HCT116 (cell line): ENCODE results near the gene SRI. TPM values are rescaled to one million over a fixed set of nuclear protein-coding genes. Genes with fewer than 3 reads are reported as not detected.

Experiments used
- ATAC-seq: fragments of 200-7000 bp; cut with Tn5 transposase; 2 replicates; pipeline ENCODE4 v1.9.1; 2020; ENCODE audit warnings: mild to moderate bottlenecking, moderate library complexity
- BruUV-seq: library from RNA; stranded (reverse); fragments of 400-500 nt; replicated peaks from 2 replicates; lab custom pipeline; 2021; lab: Mats Ljungman, UMichigan
- CTCF ChIA-PET: fragments of 300-600 bp; sonication (Branson Sonifier 250); formaldehyde crosslinking; loops from one replicate; lab custom pipeline; 2021; ENCODE audit warnings: antibody characterized with exemption; lab: Charles Lee
- POLR2A ChIA-PET: fragments of 300-600, 350-600 bp; sonication (Branson Sonifier 250); formaldehyde crosslinking; loops from one replicate; lab custom pipeline; 2021; ENCODE audit warnings: antibody characterized with exemption; lab: Charles Lee
- RAD21 ChIA-PET, 2 experiments: fragments of 300-600 bp; sonication (Branson Sonifier 250); formaldehyde crosslinking; loops; one replicate each; lab custom pipeline; 2023; ENCODE audit warnings: low total read pairs in 2 of 2; ENCODE audit not compliant: uncharacterized antibody in 2 of 2, unreplicated experiment in 2 of 2, low non-redundant PET in 1 of 2; lab: Charles Lee
- DNase-seq: peaks from one replicate; pipeline ENCODE4 v3.0.0-alpha.2; 2010; ENCODE audit warnings: low read depth, low spot score
- H2AFZ ChIP-seq: fragments of 200-600 bp; shearing (Covaris generic), sonication (generic); 2 replicates; pipeline ENCODE4 v1.6.1; 2017; ENCODE audit warnings: low read depth, mixed run types, mixed read lengths, antibody characterized with exemption, low read length; ENCODE audit not compliant: poor library complexity, severe bottlenecking
- H3K27ac ChIP-seq: 2 replicates; pipeline ENCODE4 v1.5.1; 2012; ENCODE audit warnings: low read depth, low read length
- H3K27me3 ChIP-seq: fragments of 200-600 bp; sonication (generic); 2 replicates; pipeline ENCODE4 v1.6.1; 2016; ENCODE audit warnings: mixed run types, low read length, mixed read lengths; ENCODE audit not compliant: insufficient read depth
- H3K36me3 ChIP-seq, 2 experiments: fragments of 200-500 bp in 1 of 2; fragments of 200-600 bp in 1 of 2; sonication (Bioruptor generic) in 1 of 2; sonication (generic) in 1 of 2; 2 replicates each; pipeline versions ENCODE4 v1.5.1 to v1.6.1; 2014 to 2016; ENCODE audit warnings: low read length in 2 of 2, inconsistent platforms in 1 of 2, mixed read lengths in 1 of 2, mixed run types in 1 of 2; ENCODE audit not compliant: insufficient read depth in 2 of 2, control insufficient read depth in 1 of 2
- H3K4me1 ChIP-seq, 2 experiments: fragments of 200-600 bp in 1 of 2; sonication (generic) in 1 of 2; 2 replicates each; pipeline versions ENCODE4 v1.5.1 to v1.6.1; 2012 to 2017; ENCODE audit warnings: low read length in 2 of 2, inconsistent platforms in 1 of 2, mild to moderate bottlenecking in 1 of 2, mixed read lengths in 1 of 2, mixed run types in 1 of 2, moderate library complexity in 1 of 2; ENCODE audit not compliant: insufficient read depth in 2 of 2, control insufficient read depth in 1 of 2
- H3K4me2 ChIP-seq: fragments of 200-600 bp; sonication (generic); 2 replicates; pipeline ENCODE4 v1.6.1; 2017; ENCODE audit warnings: mixed run types, low read length, mixed read lengths
- H3K4me3 ChIP-seq, 2 experiments: fragments of 200-600 bp in 1 of 2; sonication (generic) in 1 of 2; replicated peaks in 1 of 2; 2 replicates each; pipeline ENCODE4 v1.5.1; 2011 to 2016; ENCODE audit warnings: low read length in 2 of 2, control low read depth in 1 of 2, low read depth in 1 of 2, mild to moderate bottlenecking in 1 of 2, mixed read lengths in 1 of 2, mixed run types in 1 of 2
- H3K79me2 ChIP-seq: fragments of 200-600 bp; sonication (generic); 2 replicates; pipeline ENCODE4 v1.6.1; 2017; ENCODE audit warnings: mild to moderate bottlenecking, mixed run types, low read length, moderate library complexity, mixed read lengths; ENCODE audit not compliant: insufficient read depth
- H3K9ac ChIP-seq: fragments of 200-600 bp; sonication (generic); 2 replicates; pipeline ENCODE4 v1.6.1; 2016; ENCODE audit warnings: low read length, mixed read lengths
- H3K9me2 ChIP-seq: fragments of 200-600 bp; sonication (generic), shearing (Covaris generic); 2 replicates; pipeline ENCODE4 v1.6.1; 2017; ENCODE audit warnings: mixed run types, mild to moderate bottlenecking, moderate library complexity; ENCODE audit not compliant: insufficient read depth
- H3K9me3 ChIP-seq, 2 experiments: fragments of 200-500 bp in 1 of 2; fragments of 200-600 bp in 1 of 2; sonication (Bioruptor generic) in 1 of 2; sonication (generic) in 1 of 2; 2 replicates each; pipeline ENCODE4 v1.6.1; 2014 to 2017; ENCODE audit warnings: low read length in 2 of 2, mixed read lengths in 2 of 2, inconsistent platforms in 1 of 2, low read depth in 1 of 2, mild to moderate bottlenecking in 1 of 2, mixed run types in 1 of 2, moderate library complexity in 1 of 2; ENCODE audit not compliant: control insufficient read depth in 1 of 2, insufficient read depth in 1 of 2
- H4K20me1 ChIP-seq: fragments of 200-600 bp; sonication (generic), shearing (Covaris generic); 2 replicates; pipeline ENCODE4 v1.6.1; 2017; ENCODE audit warnings: mixed run types, mild to moderate bottlenecking, moderate library complexity; ENCODE audit not compliant: insufficient read depth
- CEBPB ChIP-seq: IDR thresholded peaks from 2 replicates; pipeline ENCODE4 v1.6.1; 2012; ENCODE audit warnings: low read depth
- CTCF ChIP-seq, 3 experiments: fragments of 200-600 bp in 1 of 3; sonication (generic) in 1 of 3; IDR thresholded peaks in 2 of 3; conservative IDR thresholded peaks in 1 of 3; 2 replicates each; pipeline ENCODE4 v1.5.1; 2012 to 2017; ENCODE audit warnings: low read depth in 2 of 3, low read length in 2 of 3, antibody characterized with exemption in 1 of 3, borderline replicate concordance in 1 of 3, control low read depth in 1 of 3, mild to moderate bottlenecking in 1 of 3, mixed read lengths in 1 of 3, mixed run types in 1 of 3, moderate library complexity in 1 of 3; ENCODE audit not compliant: insufficient read depth in 1 of 3
- EGR1 ChIP-seq: IDR thresholded peaks from 2 replicates; pipeline ENCODE4 v1.6.1; 2012; ENCODE audit warnings: low read depth
- ELF1 ChIP-seq: IDR thresholded peaks from 2 replicates; pipeline ENCODE4 v1.6.1; 2012; ENCODE audit warnings: low read depth, borderline replicate concordance
- EZH2 ChIP-seq: fragments of 200-600 bp; sonication (generic); IDR thresholded peaks from 2 replicates; pipeline ENCODE4 v1.6.1; 2017; ENCODE audit warnings: antibody characterized with exemption, mixed run types
- EZH2phosphoT487 ChIP-seq: fragments of 200-600 bp; IDR thresholded peaks from 2 replicates; pipeline ENCODE4 v1.6.1; 2018; ENCODE audit warnings: antibody characterized with exemption, borderline replicate concordance
- FOSL1 ChIP-seq: IDR thresholded peaks from 2 replicates; pipeline ENCODE4 v1.6.1; 2012; ENCODE audit warnings: low read depth
- POLR2A ChIP-seq: IDR thresholded peaks from 2 replicates; pipeline ENCODE4 v1.7.0; 2011; ENCODE audit warnings: borderline replicate concordance; ENCODE audit not compliant: insufficient read depth, insufficient read length; ENCODE audit errors: extremely low read depth
- SRF ChIP-seq: IDR thresholded peaks from 2 replicates; pipeline ENCODE4 v1.6.1; 2012; ENCODE audit warnings: low read depth
- TCF7L2 ChIP-seq: IDR thresholded peaks from 2 replicates; pipeline ENCODE4 v1.7.0; 2011; ENCODE audit warnings: borderline replicate concordance, inconsistent platforms; ENCODE audit not compliant: insufficient read depth, insufficient read length; ENCODE audit errors: extremely low read depth
- YY1 ChIP-seq: IDR thresholded peaks from 2 replicates; pipeline ENCODE4 v1.6.1; 2011; ENCODE audit warnings: low read length, low read depth, moderate library complexity, mild to moderate bottlenecking; ENCODE audit not compliant: insufficient replicate concordance; ENCODE audit errors: extremely low read depth
- ZFX ChIP-seq: fragments of 450-650 bp; IDR thresholded peaks from 2 replicates; pipeline ENCODE4 v1.6.1; 2017
- intact Hi-C: fragments of 100-400 bp; cut with micrococcal nuclease; formaldehyde crosslinking; loops from 2 replicates; pipeline ENCODE4 v1.10.0; 2022
- total RNA-seq: library from RNA; stranded (reverse); gene quantifications from one replicate; pipeline ENCODE4 v1.2.1, GENCODE V29; 2021; ENCODE audit not compliant: unreplicated experiment
- TF ChIP-seq, protein P1 (sequence below): IDR thresholded peaks from 2 replicates; pipeline ENCODE4 v1.6.1; 2012; ENCODE audit warnings: low read depth

SRI gene
- total RNA-seq, 1 experiment from 2014 or later, result 114 TPM

DNA sequence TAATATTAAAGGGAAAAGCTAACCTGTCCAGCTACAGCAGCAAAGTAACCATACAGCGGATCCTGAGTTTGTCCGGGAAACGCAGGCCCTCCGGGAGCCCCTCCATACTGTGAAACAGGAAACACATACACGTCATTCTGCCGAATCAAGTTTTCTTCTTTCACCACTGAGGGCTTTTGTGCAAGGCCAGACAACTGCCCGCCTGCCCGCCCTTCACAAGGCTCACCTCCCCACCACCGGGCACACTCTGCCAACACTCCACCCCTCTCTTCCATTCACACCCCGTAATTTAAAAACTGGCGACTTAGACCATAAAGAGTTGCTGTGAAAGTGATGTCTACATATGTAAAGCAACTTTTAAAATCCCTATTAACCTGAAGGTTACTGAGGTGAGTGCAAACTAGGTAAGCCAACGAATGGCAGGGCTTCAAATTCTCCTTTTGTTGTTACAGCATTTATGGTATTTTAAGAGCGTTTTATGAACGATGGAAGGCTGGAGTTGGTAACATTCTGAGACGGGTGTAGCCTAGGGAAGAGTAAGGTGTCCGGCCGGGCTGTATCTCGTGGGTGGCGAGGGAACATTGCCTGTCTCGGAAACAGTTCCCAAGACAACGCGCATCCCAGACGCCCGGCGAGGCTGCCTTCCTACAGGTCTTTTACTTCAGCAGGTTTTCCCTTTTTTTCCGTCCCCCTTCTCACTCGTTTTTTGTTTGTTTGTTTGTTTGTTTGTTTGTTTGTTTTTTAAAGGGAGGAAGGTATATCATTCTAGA, 817 bp downstream of the SRI start:
- Histone ChIP-seq H3K79me2 (peaks cover 31% of the 10 kb centered on the region), H3K4me2 (peak overlapping the region; percentile 81), H3K9me3 (no peaks in the 10 kb centered on the region), H3K9me2 (no peaks in the 10 kb centered on the region), H2AFZ (no peak overlapping the region), H3K27ac (no peak overlapping the region), H3K27me3 (no peaks in the 10 kb centered on the region), H3K9ac (peak overlapping the region; percentile 85), H4K20me1 (no peaks in the 10 kb centered on the region)
- DNase-seq, result no peak
- ChIA-PET CTCF (no interaction called here), POLR2A (no interaction called here)
- no peak for TF ChIP-seq CEBPB
- no peak for TF ChIP-seq TCF7L2
- TF ChIP-seq POLR2A, result no peak
- TF ChIP-seq, all 23 proteins: peak for 0
- RAD21 ChIA-PET, result interaction anchor here in 1 of 2 experiments (0.7 kb wide), 1 partner anchor 1355 kb away, joined by 3 read pairs; no protein-coding TSS in a partner anchor
- intact Hi-C loops, result no loop called here
- peak; percentile 26 for ATAC-seq
- TSS peak; percentile 47 for BruUV-seq
- Histone ChIP-seq H3K4me1 (peaks cover 8 to 23% of the 10 kb centered on the region in 2 experiments; a peak in 3 of 4 replicates), H3K4me3 (peak overlapping the region; percentile 61 to 82), H3K36me3 (peaks cover 2 to 11% of the 10 kb centered on the region in 2 experiments; a peak in 1 of 4 replicates)

- no peaks in the 10 kb centered on the region for H3K27me3 ChIP-seq
- peak overlapping the region in 1 of 2 experiments; percentile 61; a peak in 2 of 4 replicates for H3K4me3 ChIP-seq
- H3K79me2 ChIP-seq, result peaks cover 35% of the 10 kb centered on the region
- intact Hi-C loops, result no loop called here
- ChIA-PET POLR2A (no interaction called here), RAD21 (interaction anchor here in 1 of 2 experiments (0.7 kb wide), 1 partner anchor 1354 kb away, joined by 3 read pairs; no protein-coding TSS in a partner anchor), CTCF (no interaction called here)
- peak overlapping the region; percentile 81 for H3K4me2 ChIP-seq
- TF ChIP-seq YY1 (no peak), FOSL1 (no peak), ZFX (no peak), SRF (no peak), CTCF (IDR thresholded peaks at IDR 0.05 in 2 of 3, conservative IDR thresholded peaks at IDR 0.05 in 1 of 3; ENCODE audit: borderline replicate concordance in 1 of 3, insufficient read depth in 1 of 3, low read depth in 2 of 3, low read length in 2 of 3) (no peak), EGR1 (no peak), EZH2phosphoT487 (no peak), EZH2 (no peak), ELF1 (no peak)
- TF ChIP-seq, protein P1, sequence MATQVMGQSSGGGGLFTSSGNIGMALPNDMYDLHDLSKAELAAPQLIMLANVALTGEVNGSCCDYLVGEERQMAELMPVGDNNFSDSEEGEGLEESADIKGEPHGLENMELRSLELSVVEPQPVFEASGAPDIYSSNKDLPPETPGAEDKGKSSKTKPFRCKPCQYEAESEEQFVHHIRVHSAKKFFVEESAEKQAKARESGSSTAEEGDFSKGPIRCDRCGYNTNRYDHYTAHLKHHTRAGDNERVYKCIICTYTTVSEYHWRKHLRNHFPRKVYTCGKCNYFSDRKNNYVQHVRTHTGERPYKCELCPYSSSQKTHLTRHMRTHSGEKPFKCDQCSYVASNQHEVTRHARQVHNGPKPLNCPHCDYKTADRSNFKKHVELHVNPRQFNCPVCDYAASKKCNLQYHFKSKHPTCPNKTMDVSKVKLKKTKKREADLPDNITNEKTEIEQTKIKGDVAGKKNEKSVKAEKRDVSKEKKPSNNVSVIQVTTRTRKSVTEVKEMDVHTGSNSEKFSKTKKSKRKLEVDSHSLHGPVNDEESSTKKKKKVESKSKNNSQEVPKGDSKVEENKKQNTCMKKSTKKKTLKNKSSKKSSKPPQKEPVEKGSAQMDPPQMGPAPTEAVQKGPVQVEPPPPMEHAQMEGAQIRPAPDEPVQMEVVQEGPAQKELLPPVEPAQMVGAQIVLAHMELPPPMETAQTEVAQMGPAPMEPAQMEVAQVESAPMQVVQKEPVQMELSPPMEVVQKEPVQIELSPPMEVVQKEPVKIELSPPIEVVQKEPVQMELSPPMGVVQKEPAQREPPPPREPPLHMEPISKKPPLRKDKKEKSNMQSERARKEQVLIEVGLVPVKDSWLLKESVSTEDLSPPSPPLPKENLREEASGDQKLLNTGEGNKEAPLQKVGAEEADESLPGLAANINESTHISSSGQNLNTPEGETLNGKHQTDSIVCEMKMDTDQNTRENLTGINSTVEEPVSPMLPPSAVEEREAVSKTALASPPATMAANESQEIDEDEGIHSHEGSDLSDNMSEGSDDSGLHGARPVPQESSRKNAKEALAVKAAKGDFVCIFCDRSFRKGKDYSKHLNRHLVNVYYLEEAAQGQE, result no peak
- H4K20me1 ChIP-seq, result no peaks in the 10 kb centered on the region
- H3K9ac ChIP-seq, result no peak overlapping the region
- ATAC-seq (no peak), DNase-seq (no peak)
- no peaks in the 10 kb centered on the region for H3K9me2 ChIP-seq
- no TSS peak for BruUV-seq
- peaks cover 2 to 14% of the 10 kb centered on the region in 2 experiments; a peak in 1 of 4 replicates for H3K36me3 ChIP-seq
- no peaks in the 10 kb centered on the region for H3K9me3 ChIP-seq
- no peak overlapping the region for H3K27ac ChIP-seq
- H2AFZ ChIP-seq, result no peak overlapping the region
- peaks cover 8 to 21% of the 10 kb centered on the region in 2 experiments; a peak in 3 of 4 replicates for H3K4me1 ChIP-seq
Observed at GRCh38 chr7:88218429-88218745, 1.5 kb downstream of the SRI start.
